ENCODE measurements around the gene GCDH. TPM values are rescaled to one million over a fixed set of nuclear protein-coding genes. Genes with fewer than 3 reads are reported as not detected.

The GCDH gene
- total and polyA plus RNA-seq, 2 of the 8 experiments (the other 6 are each of a cell fraction or from before 2014, with no cell fraction given) = 67.3 to 89.4 TPM

- peak; percentile 24 for TF ChIP-seq MAX (IDR thresholded peaks at IDR 0.05)
- TF ChIP-seq HDAC6 (IDR thresholded peaks at IDR 0.05; ENCODE audit: low read depth, low read length) = no peak
- 0 out of 2 replicates have a peak, but pooled peaks have one; percentile 24 for TF ChIP-seq JUND (IDR thresholded peaks at IDR 0.05; ENCODE audit: low read length)
- no peak for TF ChIP-seq RNF2 (IDR thresholded peaks at IDR 0.05; ENCODE audit: borderline replicate concordance, low read depth, low read length, missing control alignments, poor library complexity, severe bottlenecking)
- TF ChIP-seq BCL11A (IDR thresholded peaks at IDR 0.05; ENCODE audit: low read depth in 2 of 2, low read length in 2 of 2) = no peak
- TF ChIP-seq NRF1 (IDR thresholded peaks at IDR 0.05; ENCODE audit: low read depth, low read length) = no peak
- TF ChIP-seq CREB1 (IDR thresholded peaks at IDR 0.05) = 0 out of 2 replicates have a peak, but pooled peaks have one; percentile 64
- peak; percentile 66; the same call in 1 of the 2 replicates for TF ChIP-seq E2F6 (IDR thresholded peaks at IDR 0.05)
- no peak for TF ChIP-seq MAFK (IDR thresholded peaks at IDR 0.05; ENCODE audit: low read depth, low read length)
- TF ChIP-seq GTF2F1 (IDR thresholded peaks at IDR 0.05; ENCODE audit: borderline replicate concordance, low read depth, low read length) = peak; percentile 57; the same call in 1 of the 2 replicates
- TF ChIP-seq, protein P1, sequence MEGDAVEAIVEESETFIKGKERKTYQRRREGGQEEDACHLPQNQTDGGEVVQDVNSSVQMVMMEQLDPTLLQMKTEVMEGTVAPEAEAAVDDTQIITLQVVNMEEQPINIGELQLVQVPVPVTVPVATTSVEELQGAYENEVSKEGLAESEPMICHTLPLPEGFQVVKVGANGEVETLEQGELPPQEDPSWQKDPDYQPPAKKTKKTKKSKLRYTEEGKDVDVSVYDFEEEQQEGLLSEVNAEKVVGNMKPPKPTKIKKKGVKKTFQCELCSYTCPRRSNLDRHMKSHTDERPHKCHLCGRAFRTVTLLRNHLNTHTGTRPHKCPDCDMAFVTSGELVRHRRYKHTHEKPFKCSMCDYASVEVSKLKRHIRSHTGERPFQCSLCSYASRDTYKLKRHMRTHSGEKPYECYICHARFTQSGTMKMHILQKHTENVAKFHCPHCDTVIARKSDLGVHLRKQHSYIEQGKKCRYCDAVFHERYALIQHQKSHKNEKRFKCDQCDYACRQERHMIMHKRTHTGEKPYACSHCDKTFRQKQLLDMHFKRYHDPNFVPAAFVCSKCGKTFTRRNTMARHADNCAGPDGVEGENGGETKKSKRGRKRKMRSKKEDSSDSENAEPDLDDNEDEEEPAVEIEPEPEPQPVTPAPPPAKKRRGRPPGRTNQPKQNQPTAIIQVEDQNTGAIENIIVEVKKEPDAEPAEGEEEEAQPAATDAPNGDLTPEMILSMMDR (IDR thresholded peaks at IDR 0.05; ENCODE audit: control extremely low read depth in 1 of 3, insufficient read depth in 1 of 3, low read depth in 1 of 3, low read length in 3 of 3) = no peak
- TF ChIP-seq YY1 (IDR thresholded peaks at IDR 0.05; ENCODE audit: low read depth, low read length) = peak; percentile 34; the same call in 1 of the 2 replicates
- peak; percentile 97 for TF ChIP-seq TBP (IDR thresholded peaks at IDR 0.05; ENCODE audit: low read depth, low read length)
Observed at GRCh38 chr19:12937927-12938778, 47.2 kb downstream of the GCDH start, which contains the start of gene CALR (continued).
